ENCODE measurements around the gene TMEM95. TPM values are rescaled to one million over a fixed set of nuclear protein-coding genes. Genes with fewer than 3 reads are reported as not detected.
A peak's percentile ranks its signal among the peaks of the same experiment; 100 is the strongest.
"Not testable (repeated sequence)": the region's sequence is repeated elsewhere in the genome, so short reads cannot be mapped to it uniquely, and the experiment has no call there.

Gene TMEM95
- total RNA-seq, 1 experiment from 2014 or later = not detected

GRCh38 chr17:7322520-7323194 is 32.3 kb upstream of the TMEM95 start:
- DNase-seq (ENCODE audit: low spot score) = no peak
- in situ Hi-C loops (cut with HindIII; ENCODE audit: low sequenced_read_pairs) = loop anchor here (10.0 kb wide), 1 partner anchor 98 kb away; no protein-coding TSS in a partner anchor

GRCh38 chr17:7323731-7324437 is 31.1 kb upstream of the TMEM95 start:
- in situ Hi-C loops (cut with HindIII; ENCODE audit: low sequenced_read_pairs) = loop anchor here (10.0 kb wide), 1 partner anchor 99 kb away; no protein-coding TSS in a partner anchor
- no peak for DNase-seq (ENCODE audit: low spot score)

GRCh38 chr17:7324438-7324779 is 30.5 kb upstream of the TMEM95 start:
- in situ Hi-C loops (cut with HindIII; ENCODE audit: low sequenced_read_pairs) = loop anchor here (10.0 kb wide), 1 partner anchor 100 kb away; no protein-coding TSS in a partner anchor
- no peak for DNase-seq (ENCODE audit: low spot score)

- in situ Hi-C loops (cut with HindIII; ENCODE audit: low sequenced_read_pairs) = loop anchor here (10.0 kb wide), 1 partner anchor 100 kb away; no protein-coding TSS in a partner anchor
- DNase-seq (ENCODE audit: low spot score) = no peak
Observed at GRCh38 chr17:7325031-7325528, 29.9 kb upstream of the TMEM95 start.

GRCh38 chr17:7326186-7326585 is 28.8 kb upstream of the TMEM95 start:
- no peak for DNase-seq (ENCODE audit: low spot score)
- in situ Hi-C loops (cut with HindIII; ENCODE audit: low sequenced_read_pairs) = loop anchor here (10.0 kb wide), 1 partner anchor 101 kb away; no protein-coding TSS in a partner anchor

GRCh38 chr17:7327056-7327455 is 27.9 kb upstream of the TMEM95 start:
- DNase-seq (ENCODE audit: low spot score) = no peak
- in situ Hi-C loops (cut with HindIII; ENCODE audit: low sequenced_read_pairs) = loop anchor here (10.0 kb wide), 1 partner anchor 102 kb away; no protein-coding TSS in a partner anchor

GRCh38 chr17:7327501-7327900 is 27.5 kb upstream of the TMEM95 start:
- in situ Hi-C loops (cut with HindIII; ENCODE audit: low sequenced_read_pairs) = loop anchor here (10.0 kb wide), 1 partner anchor 103 kb away; no protein-coding TSS in a partner anchor
- DNase-seq (ENCODE audit: low spot score) = no peak

- in situ Hi-C loops (cut with HindIII; ENCODE audit: low sequenced_read_pairs) = loop anchor here (10.0 kb wide), 1 partner anchor 103 kb away; no protein-coding TSS in a partner anchor
- no peak for DNase-seq (ENCODE audit: low spot score)
Observed at GRCh38 chr17:7328009-7328408, 26.9 kb upstream of the TMEM95 start.

GRCh38 chr17:7328840-7329373 is 26.0 kb upstream of the TMEM95 start, which contains the start of gene NEURL4:
Gene NEURL4, minus strand, starts transcription at chr17:7329335. Its CDS starts 23 bp downstream, at chr17:7329312.
- DNase-seq (ENCODE audit: low spot score) = no peak
- in situ Hi-C loops (cut with HindIII; ENCODE audit: low sequenced_read_pairs) = loop anchor here (10.0 kb wide), 1 partner anchor 104 kb away; no protein-coding TSS in a partner anchor

GRCh38 chr17:7329374-7329996 is 25.5 kb upstream of the TMEM95 start:
- in situ Hi-C loops (cut with HindIII; ENCODE audit: low sequenced_read_pairs) = loop anchor here (10.0 kb wide), 1 partner anchor 105 kb away; no protein-coding TSS in a partner anchor
- peak; percentile 98 for DNase-seq (ENCODE audit: low spot score)

- peak; percentile 80 for DNase-seq (ENCODE audit: low spot score)
- in situ Hi-C loops (cut with HindIII; ENCODE audit: low sequenced_read_pairs) = loop anchor here (10.0 kb wide), 1 partner anchor 105 kb away; no protein-coding TSS in a partner anchor
Observed at GRCh38 chr17:7329997-7330637, 24.8 kb upstream of the TMEM95 start.

GRCh38 chr17:7330638-7331015 is 24.3 kb upstream of the TMEM95 start:
- in situ Hi-C loops (cut with HindIII; ENCODE audit: low sequenced_read_pairs) = no loop called here
- no peak for DNase-seq (ENCODE audit: low spot score)

- in situ Hi-C loops (cut with HindIII; ENCODE audit: low sequenced_read_pairs) = no loop called here
- DNase-seq (ENCODE audit: low spot score) = no peak
Observed at GRCh38 chr17:7332111-7332510, 22.8 kb upstream of the TMEM95 start.

GRCh38 chr17:7332600-7333069 is 22.3 kb upstream of the TMEM95 start:
- DNase-seq (ENCODE audit: low spot score); in situ Hi-C loops (cut with HindIII; ENCODE audit: low sequenced_read_pairs): not testable (repeated sequence)

- in situ Hi-C loops (cut with HindIII; ENCODE audit: low sequenced_read_pairs) = no loop called here
- no peak for DNase-seq (ENCODE audit: low spot score)
Observed at GRCh38 chr17:7334938-7335538, 19.9 kb upstream of the TMEM95 start.

- in situ Hi-C loops (cut with HindIII; ENCODE audit: low sequenced_read_pairs); DNase-seq (ENCODE audit: low spot score): not testable (repeated sequence)
Observed at GRCh38 chr17:7335765-7336164, 19.2 kb upstream of the TMEM95 start.

- DNase-seq (ENCODE audit: low spot score) = no peak
- in situ Hi-C loops (cut with HindIII; ENCODE audit: low sequenced_read_pairs) = no loop called here
Observed at GRCh38 chr17:7336240-7337175, 18.4 kb upstream of the TMEM95 start, which contains the start of gene ACAP1. Gene ACAP1, plus strand, starts transcription at chr17:7336529. Its CDS starts 206 bp downstream, at chr17:7336735.

All from G401 (cell line).